GM12878 (cell line): Measurements from ENCODE around the gene PTPRM. TPM values are rescaled to one million over a fixed set of nuclear protein-coding genes. Genes with fewer than 3 reads are reported as not detected.

Source experiments
- ATAC-seq: fragments of 200-7000 bp; cut with Tn5 transposase; 3 replicates; pipeline ENCODE4 v1.9.1; 2020; ENCODE audit warnings: mild to moderate bottlenecking, moderate library complexity
- BruUV-seq: library from RNA; stranded (reverse); fragments of 400-500 nt; replicated peaks from 2 replicates; lab custom pipeline; 2021; lab: Mats Ljungman, UMichigan
- CTCF ChIA-PET: fragments of 300-600 bp; sonication (Branson Sonifier 250); formaldehyde crosslinking; extraction: SDS; loops from one replicate; lab custom pipeline; 2021; ENCODE audit warnings: inconsistent platforms; lab: Yijun Ruan, JAX
- POLR2A ChIA-PET: fragments of 350-600 bp; formaldehyde crosslinking; extraction: SDS; loops from one replicate; lab custom pipeline; 2021; ENCODE audit warnings: inconsistent platforms; lab: Charles Lee
- RAD21 ChIA-PET: fragments of 300-600 bp; sonication (Branson Sonifier 250); formaldehyde crosslinking; loops from one replicate; lab custom pipeline; 2023; ENCODE audit warnings: antibody characterized with exemption; ENCODE audit not compliant: unreplicated experiment; lab: Charles Lee
- SMC1A ChIA-PET: fragments of 300-600 bp; sonication (Branson Sonifier 250); formaldehyde crosslinking; loops from one replicate; lab custom pipeline; 2023; ENCODE audit not compliant: unreplicated experiment, uncharacterized antibody; lab: Charles Lee
- DNase-seq: peaks from one replicate; pipeline ENCODE4 v3.0.0-alpha.2; 2011; ENCODE audit warnings: low read depth, low spot score
- FAIRE-seq: peaks from 3 replicates; lab custom pipeline; 2011; peaks lifted over from hg19 to GRCh38; lab: Jason Lieb, UNC
- H2AFZ ChIP-seq: 2 replicates; pipeline ENCODE4 v1.6.0; 2011; ENCODE audit warnings: low read depth, low read length, control low read depth; ENCODE audit not compliant: control insufficient read depth
- H3K27ac ChIP-seq: 2 replicates; pipeline ENCODE4 v1.5.1; 2011; ENCODE audit warnings: control low read depth; ENCODE audit not compliant: control insufficient read depth, insufficient read depth
- H3K27me3 ChIP-seq, 2 experiments: replicated peaks in 1 of 2; 2 replicates each; pipeline versions ENCODE4 v1.6.0 to v1.6.1; 2011; ENCODE audit warnings: low read length in 1 of 2; ENCODE audit not compliant: control insufficient read depth in 2 of 2, insufficient read depth in 2 of 2
- H3K36me3 ChIP-seq, 2 experiments: 2 replicates each; pipeline ENCODE4 v1.5.1; 2011; ENCODE audit warnings: low read length in 1 of 2; ENCODE audit not compliant: control insufficient read depth in 2 of 2, insufficient read depth in 2 of 2
- H3K4me1 ChIP-seq: 2 replicates; pipeline ENCODE4 v1.6.1; 2011; ENCODE audit warnings: mild to moderate bottlenecking, low read length, moderate library complexity, mixed read lengths; ENCODE audit not compliant: control insufficient read depth, insufficient read depth
- H3K4me2 ChIP-seq: 2 replicates; pipeline ENCODE4 v1.6.0; 2011; ENCODE audit warnings: control low read depth; ENCODE audit not compliant: control insufficient read depth, insufficient read depth
- H3K4me3 ChIP-seq: fragments of 200-600 bp; sonication (generic); 2 replicates; pipeline ENCODE4 v1.5.1; 2016
- H3K79me2 ChIP-seq: 2 replicates; pipeline ENCODE4 v1.6.0; 2011; ENCODE audit warnings: low read length; ENCODE audit not compliant: control insufficient read depth, insufficient read depth
- H3K9ac ChIP-seq: 2 replicates; pipeline ENCODE4 v1.8.0; 2011; ENCODE audit warnings: low read length, control low read depth, mixed read lengths; ENCODE audit not compliant: control insufficient read depth, insufficient read depth
- H3K9me3 ChIP-seq: replicated peaks from 3 replicates; pipeline ENCODE4 v1.5.1; 2011; ENCODE audit warnings: mild to moderate bottlenecking, low read length; ENCODE audit not compliant: control insufficient read depth, insufficient read depth
- H4K20me1 ChIP-seq: 2 replicates; pipeline ENCODE4 v1.6.0; 2011; ENCODE audit not compliant: control insufficient read depth, insufficient read depth
- BCL11A ChIP-seq: IDR thresholded peaks from 2 replicates; pipeline ENCODE4 v1.6.1; 2011; ENCODE audit warnings: low read depth, low read length
- FOXK2 ChIP-seq: fragments of 450-650 bp; IDR thresholded peaks from 2 replicates; pipeline ENCODE4 v1.6.1; 2017; ENCODE audit warnings: mild to moderate bottlenecking, moderate library complexity
- FOXM1 ChIP-seq: IDR thresholded peaks from 2 replicates; pipeline ENCODE4 v1.6.1; 2012; ENCODE audit warnings: low read depth, mild to moderate bottlenecking, inconsistent platforms, low read length, moderate library complexity
- HDAC2 ChIP-seq: fragments of 200-600 bp; sonication (generic); IDR thresholded peaks from 2 replicates; pipeline ENCODE4 v1.6.1; 2017
- KAT2A ChIP-seq: conservative IDR thresholded peaks from 2 replicates; pipeline ENCODE4 v1.6.1; 2011; ENCODE audit warnings: low read depth, low read length; ENCODE audit not compliant: control insufficient read depth
- NBN ChIP-seq: fragments of 450-650 bp; IDR thresholded peaks from 2 replicates; pipeline ENCODE4 v1.6.1; 2016
- NFYA ChIP-seq: IDR thresholded peaks from 2 replicates; pipeline ENCODE4 v1.6.1; 2011; ENCODE audit warnings: low read depth, mild to moderate bottlenecking, low read length, improper control_type of control experiment, borderline replicate concordance
- PAX8 ChIP-seq: fragments of 450-650 bp; IDR thresholded peaks from 2 replicates; pipeline ENCODE4 v1.6.1; 2017; ENCODE audit warnings: mild to moderate bottlenecking, moderate library complexity
- PML ChIP-seq: IDR thresholded peaks from 2 replicates; pipeline ENCODE4 v1.6.1; 2012; ENCODE audit warnings: low read length, inconsistent platforms
- POLR2AphosphoS5 ChIP-seq: IDR thresholded peaks from 2 replicates; pipeline ENCODE4 v1.6.1; 2011; ENCODE audit warnings: mild to moderate bottlenecking, low read length, inconsistent platforms
- RB1 ChIP-seq: fragments of 450-650 bp; formaldehyde crosslinking; IDR thresholded peaks from 2 replicates; pipeline ENCODE4 v1.6.1; 2017; ENCODE audit warnings: mild to moderate bottlenecking, borderline replicate concordance
- RBBP5 ChIP-seq: fragments of 200-600 bp; sonication (generic); conservative IDR thresholded peaks from 2 replicates; pipeline ENCODE4 v1.6.1; 2016
- SIX5 ChIP-seq: IDR thresholded peaks from 2 replicates; pipeline ENCODE4 v1.6.1; 2011; ENCODE audit warnings: mild to moderate bottlenecking, low read depth, low read length, moderate library complexity; ENCODE audit not compliant: severe bottlenecking
- SMAD1 ChIP-seq: fragments of 450-650 bp; IDR thresholded peaks from 2 replicates; pipeline ENCODE4 v1.6.1; 2018; ENCODE audit warnings: mild to moderate bottlenecking, low read depth; ENCODE audit not compliant: partially characterized antibody
- STAT1 ChIP-seq: fragments of 450-650 bp; conservative IDR thresholded peaks from 2 replicates; pipeline ENCODE4 v1.6.1; 2014; ENCODE audit warnings: antibody characterized with exemption, mild to moderate bottlenecking
- STAT3 ChIP-seq: IDR thresholded peaks from 2 replicates; pipeline ENCODE4 v1.6.1; 2011; ENCODE audit warnings: low read depth, low read length, improper control_type of control experiment
- ZBED1 ChIP-seq: IDR thresholded peaks from 2 replicates; pipeline ENCODE4 v1.6.1; 2016; ENCODE audit warnings: borderline replicate concordance
- ZNF207 ChIP-seq: fragments of 450-650 bp; IDR thresholded peaks from 2 replicates; pipeline ENCODE4 v1.6.1; 2014; ENCODE audit warnings: antibody characterized with exemption, mild to moderate bottlenecking, borderline replicate concordance
- WGBS: methylation state at CpG from one replicate; pipeline ENCODE4 v1.1.6; 2016; ENCODE audit warnings: low lambda C conversion rate; ENCODE audit not compliant: insufficient replicate concordance, insufficient coverage; ENCODE audit errors: missing lambda C conversion rate; 5-methylcytosine and 5-hydroxymethylcytosine counted together
- in situ Hi-C: fragments of 300-500 bp; cut with MboI; formaldehyde crosslinking; loops from 9 replicates; pipeline ENCODE4 v1.14.3; 2018; ENCODE audit warnings: mixed read lengths
- intact Hi-C: fragments of 100-400 bp; cut with micrococcal nuclease; formaldehyde crosslinking; loops from one replicate; pipeline ENCODE4 v1.14.2; 2022; ENCODE audit not compliant: unreplicated experiment
- polyA plus RNA-seq, 11 experiments: library from polyadenylated mRNA; depleted of rRNA in 4 of 11; unstranded in 6 of 11; stranded (reverse) in 5 of 11; fragments of >200 nt; fragmentation: Nextera tagmentation in 4 of 11; fragmentation: Illumina TruSeq in 1 of 11; extraction: Ambion mirVana in 4 of 11; extraction: Trizol in 1 of 11; gene quantifications; 1 replicate in 1 of 11; 2 replicates in 10 of 11; pipeline versions ENCODE4 v1.2.1 to v1.2.3, GENCODE V29; 2011 to 2016; ENCODE audit warnings: inconsistent platforms in 2 of 11, missing spikeins in 2 of 11, low read depth in 1 of 11
- total RNA-seq, 4 experiments: library from RNA; depleted of rRNA in 3 of 4; stranded (reverse); fragments of >200 nt in 3 of 4; fragmentation: Illumina TruSeq in 1 of 4; extraction: Trizol in 1 of 4; gene quantifications; 2 replicates each; pipeline versions ENCODE4 v1.2.1 to v1.2.3, GENCODE V29; 2013 to 2021
- TF ChIP-seq, protein P1 (sequence below): fragments of 450-650 bp; IDR thresholded peaks from 2 replicates; pipeline ENCODE4 v1.6.1; 2014; ENCODE audit warnings: mild to moderate bottlenecking
- TF ChIP-seq, protein P2 (sequence below): fragments of 150-350 bp; IDR thresholded peaks from 2 replicates; pipeline ENCODE4 v1.6.1; 2014; ENCODE audit warnings: mild to moderate bottlenecking, low read depth, low read length

Gene PTPRM
- total and polyA plus RNA-seq, 10 of the 15 experiments (the other 5 are each of a cell fraction or from before 2014, with no cell fraction given): 0.07 to 22.6 (median 0.60) TPM

DNA sequence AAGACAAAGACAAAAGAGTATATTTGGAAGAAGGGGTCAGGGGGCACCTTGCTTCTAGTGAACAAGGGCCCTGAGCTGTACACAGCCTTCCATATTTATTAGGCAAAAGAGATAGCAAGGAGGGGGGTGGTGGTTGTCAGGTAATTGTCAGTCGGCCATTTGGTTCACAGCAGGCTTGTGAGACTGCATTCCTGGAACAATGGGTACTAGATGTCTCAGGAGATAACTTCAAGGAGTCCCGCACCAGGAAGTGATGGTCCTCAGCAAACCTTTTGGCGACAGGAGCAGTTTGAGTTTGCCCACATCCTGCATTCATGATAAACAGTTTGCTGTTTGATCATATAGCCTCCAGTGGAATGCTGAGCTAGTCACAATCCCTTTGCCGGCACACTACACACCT is 665.7 kb downstream of the PTPRM start:
- POLR2A ChIA-PET: no interaction called here

More for the DNA sequence above, 665.7 kb downstream of the PTPRM start:
- no peak overlapping the region for H2AFZ ChIP-seq
- in situ Hi-C loops (no loop called here), intact Hi-C loops (no loop called here)
- H3K4me2 ChIP-seq: no peak overlapping the region
- H3K9ac ChIP-seq: no peak overlapping the region
- 52% methylated on average over 4 of the region's 4 CpGs for WGBS
- H3K9me3 ChIP-seq: no peaks in the 10 kb centered on the region
- no peaks in the 10 kb centered on the region for H3K4me1 ChIP-seq
- H3K4me3 ChIP-seq: no peak overlapping the region
- no peaks in the 10 kb centered on the region for H4K20me1 ChIP-seq
- no peak overlapping the region for H3K27ac ChIP-seq
- TF ChIP-seq RB1: no peak
- TF ChIP-seq PML: no peak
- no peak for TF ChIP-seq SIX5
- no peak for TF ChIP-seq STAT1
- TF ChIP-seq STAT3: no peak
- TF ChIP-seq KAT2A: no peak
- TF ChIP-seq POLR2AphosphoS5: no peak
- TF ChIP-seq NBN: no peak
- TF ChIP-seq PAX8: no peak
- no peak for TF ChIP-seq FOXM1
- TF ChIP-seq BCL11A: no peak
- TF ChIP-seq, protein P1, sequence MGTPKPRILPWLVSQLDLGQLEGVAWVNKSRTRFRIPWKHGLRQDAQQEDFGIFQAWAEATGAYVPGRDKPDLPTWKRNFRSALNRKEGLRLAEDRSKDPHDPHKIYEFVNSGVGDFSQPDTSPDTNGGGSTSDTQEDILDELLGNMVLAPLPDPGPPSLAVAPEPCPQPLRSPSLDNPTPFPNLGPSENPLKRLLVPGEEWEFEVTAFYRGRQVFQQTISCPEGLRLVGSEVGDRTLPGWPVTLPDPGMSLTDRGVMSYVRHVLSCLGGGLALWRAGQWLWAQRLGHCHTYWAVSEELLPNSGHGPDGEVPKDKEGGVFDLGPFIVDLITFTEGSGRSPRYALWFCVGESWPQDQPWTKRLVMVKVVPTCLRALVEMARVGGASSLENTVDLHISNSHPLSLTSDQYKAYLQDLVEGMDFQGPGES: no peak
- no peak for TF ChIP-seq FOXK2
- no peak for TF ChIP-seq RBBP5
- no peak for TF ChIP-seq NFYA
- TF ChIP-seq SMAD1: no peak
- TF ChIP-seq, protein P2, sequence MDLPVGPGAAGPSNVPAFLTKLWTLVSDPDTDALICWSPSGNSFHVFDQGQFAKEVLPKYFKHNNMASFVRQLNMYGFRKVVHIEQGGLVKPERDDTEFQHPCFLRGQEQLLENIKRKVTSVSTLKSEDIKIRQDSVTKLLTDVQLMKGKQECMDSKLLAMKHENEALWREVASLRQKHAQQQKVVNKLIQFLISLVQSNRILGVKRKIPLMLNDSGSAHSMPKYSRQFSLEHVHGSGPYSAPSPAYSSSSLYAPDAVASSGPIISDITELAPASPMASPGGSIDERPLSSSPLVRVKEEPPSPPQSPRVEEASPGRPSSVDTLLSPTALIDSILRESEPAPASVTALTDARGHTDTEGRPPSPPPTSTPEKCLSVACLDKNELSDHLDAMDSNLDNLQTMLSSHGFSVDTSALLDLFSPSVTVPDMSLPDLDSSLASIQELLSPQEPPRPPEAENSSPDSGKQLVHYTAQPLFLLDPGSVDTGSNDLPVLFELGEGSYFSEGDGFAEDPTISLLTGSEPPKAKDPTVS: no peak
- no peak for TF ChIP-seq ZNF207
- no peak for TF ChIP-seq HDAC2
- no peak for TF ChIP-seq ZBED1
- FAIRE-seq: no peak
- no peaks in the 10 kb centered on the region for H3K36me3 ChIP-seq
- CTCF ChIA-PET: no interaction called here
- no peak for DNase-seq
- no peak for ATAC-seq
- no peaks in the 10 kb centered on the region for H3K27me3 ChIP-seq
- RAD21 ChIA-PET: no interaction called here
- SMC1A ChIA-PET: no interaction called here
- H3K79me2 ChIP-seq: no peaks in the 10 kb centered on the region
- no TSS peak for BruUV-seq
